PFSK-1 (cell line): ENCODE measurements around the gene FOXG1.

Experiments used
- FOXP2 ChIP-seq: optimal IDR thresholded peaks from 2 replicates; pipeline ENCODE3; 2011; ENCODE audit warnings: borderline replicate concordance, control low read depth, inconsistent platforms; ENCODE audit not compliant: insufficient read depth; ENCODE audit errors: extremely low read length, extremely low read depth
- POLR2AphosphoS5 ChIP-seq: IDR thresholded peaks from 2 replicates; pipeline ENCODE4 v1.6.1; 2012; ENCODE audit warnings: low read depth, mild to moderate bottlenecking, control low read depth, low read length, moderate library complexity
- SIN3A ChIP-seq: IDR thresholded peaks from 2 replicates; pipeline ENCODE4 v1.6.1; 2012; ENCODE audit warnings: mild to moderate bottlenecking, low read length, moderate library complexity, borderline replicate concordance; ENCODE audit not compliant: insufficient read depth
- TAF1 ChIP-seq: IDR thresholded peaks from 2 replicates; pipeline ENCODE4 v1.6.1; 2012; ENCODE audit warnings: low read length, control low read depth, borderline replicate concordance; ENCODE audit not compliant: insufficient read depth
- TF ChIP-seq, protein P1 (sequence below), 2 experiments: IDR thresholded peaks; 2 replicates each; pipeline versions ENCODE4 v1.6.1 to v1.8.0; 2011 to 2012; ENCODE audit warnings: low read depth in 2 of 2, low read length in 2 of 2, control low read depth in 1 of 2, inconsistent platforms in 1 of 2, mild to moderate bottlenecking in 1 of 2, moderate library complexity in 1 of 2; ENCODE audit not compliant: insufficient read depth in 1 of 2

FOXG1 gene

DNA sequence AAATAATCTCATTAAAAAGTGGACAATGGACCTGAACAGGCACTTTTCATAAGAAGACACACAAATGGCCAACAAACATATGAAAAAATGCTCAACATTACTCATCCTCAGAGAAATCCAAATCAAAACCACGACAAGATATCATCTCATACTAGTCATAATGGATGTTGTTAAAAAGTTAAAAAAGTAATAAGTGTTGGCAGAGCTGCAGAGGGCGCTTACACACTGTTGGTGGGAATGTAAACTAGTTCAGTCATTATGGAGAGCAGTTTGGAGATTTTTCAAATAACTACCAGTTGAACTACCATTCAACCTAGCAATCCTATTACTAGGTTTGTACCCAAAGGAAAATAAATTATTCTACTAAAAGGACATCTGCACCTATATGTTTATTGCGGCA, 47.2 kb downstream of the FOXG1 start:
- no peak for TF ChIP-seq FOXP2
- TF ChIP-seq SIN3A: no peak
- TF ChIP-seq, protein P1, sequence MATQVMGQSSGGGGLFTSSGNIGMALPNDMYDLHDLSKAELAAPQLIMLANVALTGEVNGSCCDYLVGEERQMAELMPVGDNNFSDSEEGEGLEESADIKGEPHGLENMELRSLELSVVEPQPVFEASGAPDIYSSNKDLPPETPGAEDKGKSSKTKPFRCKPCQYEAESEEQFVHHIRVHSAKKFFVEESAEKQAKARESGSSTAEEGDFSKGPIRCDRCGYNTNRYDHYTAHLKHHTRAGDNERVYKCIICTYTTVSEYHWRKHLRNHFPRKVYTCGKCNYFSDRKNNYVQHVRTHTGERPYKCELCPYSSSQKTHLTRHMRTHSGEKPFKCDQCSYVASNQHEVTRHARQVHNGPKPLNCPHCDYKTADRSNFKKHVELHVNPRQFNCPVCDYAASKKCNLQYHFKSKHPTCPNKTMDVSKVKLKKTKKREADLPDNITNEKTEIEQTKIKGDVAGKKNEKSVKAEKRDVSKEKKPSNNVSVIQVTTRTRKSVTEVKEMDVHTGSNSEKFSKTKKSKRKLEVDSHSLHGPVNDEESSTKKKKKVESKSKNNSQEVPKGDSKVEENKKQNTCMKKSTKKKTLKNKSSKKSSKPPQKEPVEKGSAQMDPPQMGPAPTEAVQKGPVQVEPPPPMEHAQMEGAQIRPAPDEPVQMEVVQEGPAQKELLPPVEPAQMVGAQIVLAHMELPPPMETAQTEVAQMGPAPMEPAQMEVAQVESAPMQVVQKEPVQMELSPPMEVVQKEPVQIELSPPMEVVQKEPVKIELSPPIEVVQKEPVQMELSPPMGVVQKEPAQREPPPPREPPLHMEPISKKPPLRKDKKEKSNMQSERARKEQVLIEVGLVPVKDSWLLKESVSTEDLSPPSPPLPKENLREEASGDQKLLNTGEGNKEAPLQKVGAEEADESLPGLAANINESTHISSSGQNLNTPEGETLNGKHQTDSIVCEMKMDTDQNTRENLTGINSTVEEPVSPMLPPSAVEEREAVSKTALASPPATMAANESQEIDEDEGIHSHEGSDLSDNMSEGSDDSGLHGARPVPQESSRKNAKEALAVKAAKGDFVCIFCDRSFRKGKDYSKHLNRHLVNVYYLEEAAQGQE (IDR thresholded peaks at IDR 0.05; ENCODE audit: insufficient read depth in 1 of 2, low read depth in 2 of 2, low read length in 2 of 2): no peak
- no peak for TF ChIP-seq POLR2AphosphoS5
- TF ChIP-seq TAF1: no peak
